ENCODE measurements around the gene EZH1.
"Not testable (repeated sequence)": the region's sequence is repeated elsewhere in the genome, so short reads cannot be mapped to it uniquely, and the experiment has no call there.

EZH1 gene

GRCh38 chr17:42669977-42670788, 74.7 kb downstream of the EZH1 start:
- DNase-seq: no peak

- DNase-seq: no peak
Measured at GRCh38 chr17:42669705-42669976, 75.2 kb downstream of the EZH1 start.

- DNase-seq: peak in 1 of 14 donors; percentile 55
Measured at GRCh38 chr17:42667088-42667951, 77.5 kb downstream of the EZH1 start.

GRCh38 chr17:42666126-42666525, 78.7 kb downstream of the EZH1 start:
- not testable (repeated sequence) for DNase-seq

- DNase-seq: no peak
Measured at GRCh38 chr17:42665581-42666001, 79.2 kb downstream of the EZH1 start.

- no peak for DNase-seq
Measured at GRCh38 chr17:42660692-42661345, 84.0 kb downstream of the EZH1 start.

- DNase-seq: not testable (repeated sequence)
Measured at GRCh38 chr17:42659932-42660274, 84.9 kb downstream of the EZH1 start.

- DNase-seq: peak in 13 of 14 donors; percentile 44 to 90 (median 82)
Measured at GRCh38 chr17:42659079-42659931, 85.5 kb downstream of the EZH1 start, which contains the start of gene TUBG2. TUBG2 (plus strand) TSS chr17:42659284; CDS start chr17:42659504, 220 bp downstream.

GRCh38 chr17:42657824-42658588, 86.8 kb downstream of the EZH1 start:
- DNase-seq: no peak

- no peak for DNase-seq
Measured at GRCh38 chr17:42655528-42655927, 89.3 kb downstream of the EZH1 start.

GRCh38 chr17:42653179-42654124, 91.4 kb downstream of the EZH1 start:
- peak in 9 of 14 donors; percentile 12 to 51 (median 33) for DNase-seq

- no peak for DNase-seq
Measured at GRCh38 chr17:42651392-42651791, 93.4 kb downstream of the EZH1 start.

Data from C1 segment of cervical spinal cord (tissue), 14 donors.